DND-41 (cell line): ENCODE results near the gene BLTP2.

Experiments used
- ATAC-seq: fragments of 200-7000 bp; cut with Tn5 transposase; 3 replicates; pipeline ENCODE4 v1.9.1; 2021; ENCODE audit warnings: low read depth; ENCODE audit not compliant: insufficient read depth
- DNase-seq: peaks from one replicate; pipeline ENCODE4 v3.0.0-alpha.2; 2020
- H2AFZ ChIP-seq: 2 replicates; pipeline ENCODE4 v1.6.0; 2012; ENCODE audit warnings: low read depth, low read length
- H3K27ac ChIP-seq: 2 replicates; pipeline ENCODE4 v1.5.1; 2012; ENCODE audit warnings: low read length, inconsistent platforms
- H3K27me3 ChIP-seq: fragments of 200-600 bp; sonication (generic); 2 replicates; pipeline ENCODE4 v1.6.0; 2012; ENCODE audit warnings: low read length, mild to moderate bottlenecking, inconsistent platforms; ENCODE audit not compliant: insufficient read depth, poor library complexity
- H3K36me3 ChIP-seq: 2 replicates; pipeline ENCODE4 v1.5.1; 2012; ENCODE audit warnings: low read length, inconsistent platforms; ENCODE audit not compliant: insufficient read depth
- H3K4me1 ChIP-seq: 2 replicates; pipeline ENCODE4 v1.5.1; 2012; ENCODE audit warnings: mild to moderate bottlenecking, low read length; ENCODE audit not compliant: insufficient read depth
- H3K4me2 ChIP-seq: 2 replicates; pipeline ENCODE4 v1.6.0; 2012; ENCODE audit warnings: mild to moderate bottlenecking, moderate library complexity, low read length, inconsistent platforms; ENCODE audit not compliant: insufficient read depth
- H3K4me3 ChIP-seq, 2 experiments: fragments of 200-600 bp in 1 of 2; shearing (Covaris generic) in 1 of 2; 2 replicates each; pipeline ENCODE4 v1.5.1; 2012 to 2016; ENCODE audit warnings: inconsistent platforms in 2 of 2, low read length in 2 of 2, mild to moderate bottlenecking in 2 of 2, low read depth in 1 of 2, moderate library complexity in 1 of 2
- H3K79me2 ChIP-seq: 2 replicates; pipeline ENCODE4 v1.6.0; 2012; ENCODE audit warnings: low read length, inconsistent platforms; ENCODE audit not compliant: insufficient read depth
- H3K9ac ChIP-seq: 2 replicates; pipeline ENCODE4 v1.6.0; 2012; ENCODE audit warnings: low read depth, mild to moderate bottlenecking, inconsistent platforms, low read length, moderate library complexity
- H3K9me3 ChIP-seq: 2 replicates; pipeline ENCODE4 v1.5.1; 2012; ENCODE audit warnings: low read length, moderate library complexity, mild to moderate bottlenecking, inconsistent platforms; ENCODE audit not compliant: insufficient read depth, severe bottlenecking
- H4K20me1 ChIP-seq: 2 replicates; pipeline ENCODE4 v1.6.0; 2012; ENCODE audit warnings: low read length; ENCODE audit not compliant: insufficient read depth
- EZH2 ChIP-seq: IDR thresholded peaks from 3 replicates; pipeline ENCODE4 v1.6.1; 2012; ENCODE audit warnings: borderline replicate concordance, low read depth, mild to moderate bottlenecking, moderate library complexity, low read length, inconsistent platforms; ENCODE audit not compliant: severe bottlenecking
- TF ChIP-seq, protein P1 (sequence below): IDR thresholded peaks from 2 replicates; pipeline ENCODE4 v1.5.1; 2012; ENCODE audit warnings: borderline replicate concordance, low read length, moderate library complexity, mild to moderate bottlenecking; ENCODE audit not compliant: poor library complexity, severe bottlenecking; ENCODE audit errors: extremely low read depth

The BLTP2 gene

DNA sequence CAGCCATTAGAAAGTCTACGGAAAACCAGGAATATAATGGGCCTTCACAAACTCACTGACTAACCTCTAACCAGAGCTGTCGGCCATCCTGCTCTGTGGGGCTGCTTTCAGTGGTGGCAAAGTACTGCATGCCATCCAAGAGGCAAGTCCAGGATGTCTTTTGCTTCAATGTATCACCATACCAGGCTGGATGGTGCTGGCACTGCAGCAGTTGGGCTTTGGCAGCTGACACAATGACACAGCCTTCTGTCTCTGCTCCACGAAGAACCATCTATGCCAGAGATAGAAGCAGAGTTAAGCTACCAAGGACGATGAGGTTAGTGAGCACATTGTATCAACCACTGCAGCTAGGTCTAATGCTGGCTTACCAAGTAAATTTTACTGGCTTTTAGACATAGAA, 21.3 kb downstream of the BLTP2 start:
- Histone ChIP-seq H3K36me3 (peaks cover 93% of the 10 kb centered on the region), H3K4me3 (no peak overlapping the region), H3K27me3 (no peaks in the 10 kb centered on the region), H3K79me2 (no peaks in the 10 kb centered on the region), H3K27ac (no peak overlapping the region), H3K9ac (no peak overlapping the region), H3K9me3 (no peaks in the 10 kb centered on the region), H4K20me1 (no peaks in the 10 kb centered on the region), H3K4me1 (no peaks in the 10 kb centered on the region), H2AFZ (no peak overlapping the region), H3K4me2 (no peak overlapping the region)
- no peak for ATAC-seq
- DNase-seq, result no peak
- no peak for TF ChIP-seq EZH2
- TF ChIP-seq, protein P1, sequence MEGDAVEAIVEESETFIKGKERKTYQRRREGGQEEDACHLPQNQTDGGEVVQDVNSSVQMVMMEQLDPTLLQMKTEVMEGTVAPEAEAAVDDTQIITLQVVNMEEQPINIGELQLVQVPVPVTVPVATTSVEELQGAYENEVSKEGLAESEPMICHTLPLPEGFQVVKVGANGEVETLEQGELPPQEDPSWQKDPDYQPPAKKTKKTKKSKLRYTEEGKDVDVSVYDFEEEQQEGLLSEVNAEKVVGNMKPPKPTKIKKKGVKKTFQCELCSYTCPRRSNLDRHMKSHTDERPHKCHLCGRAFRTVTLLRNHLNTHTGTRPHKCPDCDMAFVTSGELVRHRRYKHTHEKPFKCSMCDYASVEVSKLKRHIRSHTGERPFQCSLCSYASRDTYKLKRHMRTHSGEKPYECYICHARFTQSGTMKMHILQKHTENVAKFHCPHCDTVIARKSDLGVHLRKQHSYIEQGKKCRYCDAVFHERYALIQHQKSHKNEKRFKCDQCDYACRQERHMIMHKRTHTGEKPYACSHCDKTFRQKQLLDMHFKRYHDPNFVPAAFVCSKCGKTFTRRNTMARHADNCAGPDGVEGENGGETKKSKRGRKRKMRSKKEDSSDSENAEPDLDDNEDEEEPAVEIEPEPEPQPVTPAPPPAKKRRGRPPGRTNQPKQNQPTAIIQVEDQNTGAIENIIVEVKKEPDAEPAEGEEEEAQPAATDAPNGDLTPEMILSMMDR, result no peak

DNA sequence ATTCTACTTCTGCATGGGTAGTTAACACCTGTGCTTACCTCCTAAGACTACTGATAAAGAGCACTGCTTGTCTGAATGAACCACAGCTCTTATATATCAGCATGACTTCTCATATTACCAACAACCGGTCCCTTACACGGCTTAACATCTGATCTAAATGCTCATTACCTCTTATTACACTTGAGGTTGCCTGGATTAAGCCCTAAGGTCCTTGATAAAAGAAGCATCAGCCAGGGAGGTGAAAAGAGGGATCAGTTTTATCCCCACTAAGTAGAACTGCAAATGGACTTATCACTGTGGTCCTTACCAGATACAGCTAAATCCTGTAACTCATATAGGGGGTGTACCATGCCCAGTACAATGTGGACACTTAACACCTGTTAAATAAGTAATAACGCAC, 22.8 kb downstream of the BLTP2 start:
- Histone ChIP-seq H4K20me1 (no peaks in the 10 kb centered on the region), H3K9ac (no peak overlapping the region), H3K4me2 (no peak overlapping the region), H3K4me1 (no peaks in the 10 kb centered on the region), H3K36me3 (peaks cover 96% of the 10 kb centered on the region), H2AFZ (no peak overlapping the region), H3K4me3 (no peak overlapping the region), H3K9me3 (no peaks in the 10 kb centered on the region), H3K27ac (no peak overlapping the region), H3K79me2 (no peaks in the 10 kb centered on the region), H3K27me3 (no peaks in the 10 kb centered on the region)
- ATAC-seq, result no peak
- DNase-seq, result no peak
- TF ChIP-seq EZH2, result no peak
- TF ChIP-seq, protein P1, result no peak

DNA sequence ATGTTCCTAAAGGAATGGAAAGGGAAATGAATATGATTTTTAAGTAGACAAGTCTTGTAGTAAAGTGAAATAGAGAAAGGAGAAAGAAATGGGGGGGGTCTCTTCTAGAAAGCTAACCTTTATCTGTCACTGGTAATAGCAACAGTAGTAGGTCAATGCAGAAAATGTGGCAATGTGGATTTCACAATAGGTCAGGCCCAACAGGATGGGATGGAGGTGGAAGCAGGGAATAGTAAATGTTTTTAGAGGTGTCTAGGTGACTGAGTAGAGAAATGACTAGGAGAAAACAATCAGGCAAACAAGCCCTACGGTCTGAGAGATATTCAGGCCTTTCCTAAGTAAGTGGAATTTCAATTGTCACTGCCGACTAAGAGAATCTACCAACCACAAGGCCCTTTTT, 24.9 kb downstream of the BLTP2 start:
- H3K36me3 ChIP-seq, result peaks cover 99% of the 10 kb centered on the region
- H2AFZ ChIP-seq, result no peak overlapping the region
- H3K79me2 ChIP-seq, result no peaks in the 10 kb centered on the region
- H4K20me1 ChIP-seq, result no peaks in the 10 kb centered on the region
- H3K9ac ChIP-seq, result no peak overlapping the region
- no peaks in the 10 kb centered on the region for H3K4me1 ChIP-seq
- TF ChIP-seq EZH2, result no peak
- TF ChIP-seq, protein P1, result no peak
- DNase-seq, result no peak
- no peak for ATAC-seq
- H3K27me3 ChIP-seq, result no peaks in the 10 kb centered on the region
- no peak overlapping the region for H3K4me3 ChIP-seq
- H3K9me3 ChIP-seq, result no peaks in the 10 kb centered on the region
- no peak overlapping the region for H3K4me2 ChIP-seq
- no peak overlapping the region for H3K27ac ChIP-seq

DNA sequence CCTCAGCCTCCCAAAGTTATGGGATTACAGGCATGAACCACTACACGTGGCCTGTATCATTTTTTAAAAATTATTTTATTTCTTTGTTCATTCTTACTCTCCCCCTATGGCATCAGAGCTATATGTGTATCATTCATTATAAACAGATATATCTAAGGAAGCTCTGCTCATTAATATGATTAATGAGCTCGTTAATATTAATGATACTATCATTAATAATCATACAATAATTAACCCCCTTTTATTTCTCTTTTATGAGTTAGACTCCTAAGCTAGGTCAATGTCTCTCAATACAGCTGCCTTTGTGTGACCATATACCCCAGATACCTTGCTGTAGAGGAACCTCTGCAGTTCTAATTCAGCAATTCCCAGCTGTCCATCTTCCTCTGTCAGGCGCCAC, 26.5 kb downstream of the BLTP2 start:
- Histone ChIP-seq H3K9ac (no peak overlapping the region), H3K4me3 (no peak overlapping the region), H3K4me1 (no peaks in the 10 kb centered on the region), H2AFZ (no peak overlapping the region), H4K20me1 (peaks cover 5% of the 10 kb centered on the region; the same call in 1 of the 2 replicates), H3K27ac (no peak overlapping the region), H3K79me2 (no peaks in the 10 kb centered on the region), H3K36me3 (peaks cover 98% of the 10 kb centered on the region), H3K9me3 (no peaks in the 10 kb centered on the region), H3K4me2 (no peak overlapping the region), H3K27me3 (no peaks in the 10 kb centered on the region)
- no peak for DNase-seq
- TF ChIP-seq, protein P1, result no peak
- TF ChIP-seq EZH2, result no peak
- no peak for ATAC-seq
